Measurements from ENCODE around the gene EZR.

EZR gene

GRCh38 chr6:158817728-158818580, 1.2 kb downstream of the EZR start:
- DNase-seq (ENCODE audit: low read depth): peak; percentile 61

- DNase-seq (ENCODE audit: low read depth): no peak
Observed at GRCh38 chr6:158816803-158817727, 2.1 kb downstream of the EZR start.

- no peak for DNase-seq (ENCODE audit: low read depth)
Observed at GRCh38 chr6:158816329-158816728, 2.8 kb downstream of the EZR start.

- DNase-seq (ENCODE audit: low read depth): no peak
Observed at GRCh38 chr6:158815907-158816306, 3.3 kb downstream of the EZR start.

GRCh38 chr6:158815379-158815724, 3.8 kb downstream of the EZR start:
- DNase-seq (ENCODE audit: low read depth): no peak

- DNase-seq (ENCODE audit: low read depth): no peak
Observed at GRCh38 chr6:158813032-158813431, 6.1 kb downstream of the EZR start.

GRCh38 chr6:158812611-158813010, 6.6 kb downstream of the EZR start:
- no peak for DNase-seq (ENCODE audit: low read depth)

- DNase-seq (ENCODE audit: low read depth): no peak
Observed at GRCh38 chr6:158810155-158811095, 8.7 kb downstream of the EZR start.

GRCh38 chr6:158808941-158809678, 10.1 kb downstream of the EZR start:
- no peak for DNase-seq (ENCODE audit: low read depth)

GRCh38 chr6:158808442-158808833, 10.7 kb downstream of the EZR start:
- DNase-seq (ENCODE audit: low read depth): no peak

GRCh38 chr6:158807515-158808441, 11.4 kb downstream of the EZR start:
- no peak for DNase-seq (ENCODE audit: low read depth)

GRCh38 chr6:158805698-158806377, 13.3 kb downstream of the EZR start:
- DNase-seq (ENCODE audit: low read depth): no peak

GRCh38 chr6:158804207-158804606, 15.0 kb downstream of the EZR start:
- DNase-seq (ENCODE audit: low read depth): no peak

GRCh38 chr6:158803733-158804143, 15.4 kb downstream of the EZR start:
- DNase-seq (ENCODE audit: low read depth): no peak

GRCh38 chr6:158801655-158802294, 17.4 kb downstream of the EZR start:
- DNase-seq (ENCODE audit: low read depth): no peak

GRCh38 chr6:158799051-158799792, 19.9 kb downstream of the EZR start:
- DNase-seq (ENCODE audit: low read depth): no peak

- no peak for DNase-seq (ENCODE audit: low read depth)
Observed at GRCh38 chr6:158798311-158798710, 20.9 kb downstream of the EZR start.
